H1 (cell line): ENCODE results near the gene EIF2B2. TPM values are rescaled to one million over a fixed set of nuclear protein-coding genes. Genes with fewer than 3 reads are reported as not detected.

Source experiments
- CREB1 ChIP-seq: IDR thresholded peaks from 2 replicates; pipeline ENCODE4 v1.6.1; 2012; ENCODE audit warnings: inconsistent platforms
- HDAC6 ChIP-seq: IDR thresholded peaks from one replicate; pipeline ENCODE4 v1.7.1; 2012; ENCODE audit warnings: low read depth, mild to moderate bottlenecking, inconsistent platforms, low read length, moderate library complexity
- NRF1 ChIP-seq: IDR thresholded peaks from 2 replicates; pipeline ENCODE4 v1.6.1; 2011; ENCODE audit warnings: mild to moderate bottlenecking, low read depth, low read length, improper control_type of control experiment
- POU5F1 ChIP-seq: IDR thresholded peaks from 2 replicates; pipeline ENCODE4 v1.6.1; 2011; ENCODE audit warnings: low read depth, mild to moderate bottlenecking, low read length, moderate library complexity
- SAP30 ChIP-seq: fragments of 300-600 bp; sonication (generic); IDR thresholded peaks from 2 replicates; pipeline ENCODE4 v1.7.1; 2012; ENCODE audit warnings: low read length, moderate library complexity, mild to moderate bottlenecking, inconsistent platforms; ENCODE audit not compliant: insufficient read depth, insufficient replicate concordance
- TAF7 ChIP-seq: optimal IDR thresholded peaks from 2 replicates; pipeline ENCODE3; 2011; ENCODE audit warnings: low read depth, mild to moderate bottlenecking, inconsistent platforms, low read length, moderate library complexity, borderline replicate concordance
- polyA plus RNA-seq, 7 experiments: library from polyadenylated mRNA; depleted of rRNA in 3 of 7; stranded (reverse) in 5 of 7; unstranded in 2 of 7; fragments of >200 nt in 5 of 7; fragments of 200-250 nt in 2 of 7; gene quantifications; 1 replicate in 5 of 7; 2 replicates in 1 of 7; 4 replicates in 1 of 7; pipeline versions ENCODE4 v1.2.1 to v1.2.3, GENCODE V29; 2011 to 2013; ENCODE audit warnings: missing spikeins in 2 of 7, mixed read lengths in 2 of 7
- total RNA-seq: library from RNA; stranded (reverse); fragmentation: NEBNext Ultra II Directional; extraction: Animal tissue kit (Norgen Biotek cat#: 25700); gene quantifications from 2 replicates; pipeline ENCODE4 v1.2.1, GENCODE V29; 2021

The EIF2B2 gene
- total and polyA plus RNA-seq, 2 of the 8 experiments (the other 6 are each of a cell fraction or from before 2014, with no cell fraction given), result 42.6 to 79.9 TPM

- TF ChIP-seq TAF7 (no peak), NRF1 (no peak), SAP30 (no peak), POU5F1 (no peak), HDAC6 (no peak), CREB1 (no peak)
- TF ChIP-seq, all 59 proteins: peak for 0
Measured at GRCh38 chr14:75046899-75047298, 44.2 kb downstream of the EIF2B2 start (continued).
